Keratinocyte (primary cell): ENCODE data around the gene GDPD2. TPM values are rescaled to one million over a fixed set of nuclear protein-coding genes. Genes with fewer than 3 reads are reported as not detected.

Source experiments
- DNase-seq: peaks from one replicate; pipeline ENCODE4 v3.0.0-alpha.2; 2011; ENCODE audit warnings: low read depth, missing footprints, low spot score
- FAIRE-seq: peaks from 2 replicates; lab custom pipeline; 2011; peaks lifted over from hg19 to GRCh38; lab: Jason Lieb, UNC
- H2AFZ ChIP-seq: 2 replicates; pipeline ENCODE4 v1.6.0; 2012; ENCODE audit warnings: low read length, control low read depth, inconsistent platforms; ENCODE audit not compliant: control insufficient read depth
- H3K27ac ChIP-seq: 2 replicates; pipeline ENCODE4 v1.5.1; 2011; ENCODE audit warnings: low read length; ENCODE audit not compliant: control insufficient read depth, insufficient read depth
- H3K27me3 ChIP-seq: 3 replicates; pipeline ENCODE4 v1.6.0; 2011; ENCODE audit warnings: low read length; ENCODE audit not compliant: control insufficient read depth, insufficient read depth; ENCODE audit errors: extremely low read depth
- H3K36me3 ChIP-seq, 2 experiments: 2 replicates in 1 of 2; 3 replicates in 1 of 2; pipeline ENCODE4 v1.5.1; 2011; ENCODE audit warnings: low read length in 2 of 2, mild to moderate bottlenecking in 1 of 2; ENCODE audit not compliant: control insufficient read depth in 2 of 2, insufficient read depth in 2 of 2; ENCODE audit errors: extremely low read depth in 1 of 2
- H3K4me1 ChIP-seq: 3 replicates; pipeline ENCODE4 v1.5.1; 2011; ENCODE audit warnings: low read length; ENCODE audit not compliant: control insufficient read depth, insufficient read depth; ENCODE audit errors: extremely low read depth
- H3K4me2 ChIP-seq: 3 replicates; pipeline ENCODE4 v1.6.0; 2011; ENCODE audit warnings: low read depth, low read length; ENCODE audit not compliant: control insufficient read depth, insufficient read depth; ENCODE audit errors: extremely low read depth
- H3K4me3 ChIP-seq, 3 experiments: fragments of 200-600 bp in 1 of 3; sonication (generic) in 1 of 3; 2 replicates in 2 of 3; 3 replicates in 1 of 3; pipeline ENCODE4 v1.5.1; 2011 to 2016; ENCODE audit warnings: low read length in 3 of 3, mild to moderate bottlenecking in 3 of 3, control low read depth in 2 of 3, inconsistent platforms in 1 of 3, low read depth in 1 of 3, mixed read lengths in 1 of 3, mixed run types in 1 of 3, moderate library complexity in 1 of 3; ENCODE audit not compliant: control insufficient read depth in 2 of 3, insufficient read depth in 2 of 3; ENCODE audit errors: extremely low read depth in 1 of 3
- H3K79me2 ChIP-seq: 2 replicates; pipeline ENCODE4 v1.6.0; 2012; ENCODE audit warnings: low read length; ENCODE audit not compliant: control insufficient read depth, insufficient read depth
- H3K9ac ChIP-seq: 3 replicates; pipeline ENCODE4 v1.6.0; 2011; ENCODE audit warnings: low read length; ENCODE audit not compliant: control insufficient read depth, insufficient read depth; ENCODE audit errors: extremely low read depth
- H3K9me1 ChIP-seq: 3 replicates; pipeline ENCODE4 v1.6.0; 2011; ENCODE audit warnings: low read length; ENCODE audit not compliant: control insufficient read depth, insufficient read depth; ENCODE audit errors: extremely low read depth
- H3K9me3 ChIP-seq: 2 replicates; pipeline ENCODE4 v1.5.1; 2012; ENCODE audit warnings: low read depth, low read length; ENCODE audit not compliant: control insufficient read depth
- H4K20me1 ChIP-seq: 3 replicates; pipeline ENCODE4 v1.6.0; 2011; ENCODE audit warnings: low read length; ENCODE audit not compliant: control insufficient read depth, insufficient read depth; ENCODE audit errors: extremely low read depth
- CTCF ChIP-seq, 3 experiments: IDR thresholded peaks in 1 of 3; conservative IDR thresholded peaks in 1 of 3; optimal IDR thresholded peaks in 1 of 3; 2 replicates in 2 of 3; 3 replicates in 1 of 3; pipeline versions ENCODE3 to v1.5.1; 2011; ENCODE audit warnings: low read length in 3 of 3, mild to moderate bottlenecking in 3 of 3, moderate library complexity in 2 of 3, control low read depth in 1 of 3, inconsistent platforms in 1 of 3; ENCODE audit not compliant: insufficient read depth in 2 of 3; ENCODE audit errors: extremely low read depth in 1 of 3
- EZH2 ChIP-seq: IDR thresholded peaks from one replicate; pipeline ENCODE4 v1.6.1; 2012; ENCODE audit warnings: inconsistent platforms, mild to moderate bottlenecking, low read length, moderate library complexity
- dilution Hi-C: fragments of 300-500 bp; cut with MboI; formaldehyde crosslinking; loops from one replicate; pipeline ENCODE4 v1.7.0; 2020; ENCODE audit warnings: low sequenced_read_pairs; ENCODE audit not compliant: extremely low pct_ligation_motif_present
- polyA plus RNA-seq, 5 experiments: library from polyadenylated mRNA; depleted of rRNA in 3 of 5; stranded (reverse) in 3 of 5; stranded (forward) in 1 of 5; unstranded in 1 of 5; fragments of >200 nt; gene quantifications; 1 replicate in 1 of 5; 2 replicates in 3 of 5; 3 replicates in 1 of 5; pipeline versions ENCODE4 v1.2.1 to v1.2.3, GENCODE V29; 2011 to 2012; ENCODE audit warnings: missing spikeins in 2 of 5, low read depth in 1 of 5, low replicate concordance in 1 of 5

GDPD2 gene
- polyA plus RNA-seq, 1 donor (not counting 4 experiments of a cell fraction or from before 2014, with no cell fraction given), result 7.2 TPM

- Histone ChIP-seq H3K4me3 (peak overlapping the region; percentile 41 to 63 (median 62)), H2AFZ (peak overlapping the region; percentile 33), H3K9me1 (no peaks in the 10 kb centered on the region), H4K20me1 (no peaks in the 10 kb centered on the region), H3K27me3 (no peaks in the 10 kb centered on the region), H3K27ac (no peak overlapping the region), H3K36me3 (no peaks in the 10 kb centered on the region), H3K4me1 (peaks cover 14% of the 10 kb centered on the region), H3K9ac (peak overlapping the region; percentile 58), H3K4me2 (peak overlapping the region; percentile 75), H3K79me2 (no peaks in the 10 kb centered on the region), H3K9me3 (no peaks in the 10 kb centered on the region)
- no peak for DNase-seq
- TF ChIP-seq CTCF (optimal IDR thresholded peaks at IDR 0.05 in 1 of 3, IDR thresholded peaks at IDR 0.05 in 1 of 3, conservative IDR thresholded peaks at IDR 0.05 in 1 of 3; ENCODE audit: extremely low read depth in 1 of 3, insufficient read depth in 2 of 3, low read length in 3 of 3), result no peak
- TF ChIP-seq EZH2, result no peak
- FAIRE-seq, result no peak
- dilution Hi-C loops, result no loop called here
Measured at GRCh38 chrX:70455366-70456202, 32.5 kb downstream of the GDPD2 start.

GRCh38 chrX:70456256-70456655 is 33.1 kb downstream of the GDPD2 start:
- peak overlapping the region; percentile 75 for H3K4me2 ChIP-seq
- no peak overlapping the region for H3K9ac ChIP-seq
- no peak for TF ChIP-seq CTCF (optimal IDR thresholded peaks at IDR 0.05 in 1 of 3, IDR thresholded peaks at IDR 0.05 in 1 of 3, conservative IDR thresholded peaks at IDR 0.05 in 1 of 3; ENCODE audit: extremely low read depth in 1 of 3, insufficient read depth in 2 of 3, low read length in 3 of 3)
- no peak for TF ChIP-seq EZH2
- H2AFZ ChIP-seq, result no peak overlapping the region
- no peaks in the 10 kb centered on the region for H3K79me2 ChIP-seq
- H3K27me3 ChIP-seq, result no peaks in the 10 kb centered on the region
- no peak for FAIRE-seq
- H3K9me1 ChIP-seq, result no peaks in the 10 kb centered on the region
- H4K20me1 ChIP-seq, result no peaks in the 10 kb centered on the region
- no peaks in the 10 kb centered on the region for H3K36me3 ChIP-seq
- H3K27ac ChIP-seq, result no peak overlapping the region
- dilution Hi-C loops, result no loop called here
- DNase-seq, result no peak
- no peak overlapping the region for H3K4me3 ChIP-seq
- no peaks in the 10 kb centered on the region for H3K9me3 ChIP-seq
- H3K4me1 ChIP-seq, result peaks cover 14% of the 10 kb centered on the region
